SK-N-MC (cell line): Measurements from ENCODE around the gene GPR63.

ENCODE experiments used
- EZH2 ChIP-seq: fragments of 200-600 bp; sonication (generic); IDR thresholded peaks from one replicate; pipeline ENCODE4 v1.6.1; 2017; ENCODE audit warnings: antibody characterized with exemption
- FOXP2 ChIP-seq: optimal IDR thresholded peaks from 2 replicates; pipeline ENCODE3; 2011; ENCODE audit warnings: mild to moderate bottlenecking, moderate library complexity; ENCODE audit not compliant: insufficient read depth; ENCODE audit errors: extremely low read length, control extremely low read depth
- POLR2AphosphoS5 ChIP-seq: IDR thresholded peaks from 2 replicates; pipeline ENCODE4 v1.6.1; 2012; ENCODE audit warnings: mild to moderate bottlenecking, low read depth, low read length, borderline replicate concordance

- TF ChIP-seq EZH2 (no peak), POLR2AphosphoS5 (no peak), FOXP2 (no peak)
These were observed 75.5 kb downstream of the GPR63 start for GRCh38 chr6:96761794-96762193.
